ENCODE measurements around the gene IL17RA.

DNA sequence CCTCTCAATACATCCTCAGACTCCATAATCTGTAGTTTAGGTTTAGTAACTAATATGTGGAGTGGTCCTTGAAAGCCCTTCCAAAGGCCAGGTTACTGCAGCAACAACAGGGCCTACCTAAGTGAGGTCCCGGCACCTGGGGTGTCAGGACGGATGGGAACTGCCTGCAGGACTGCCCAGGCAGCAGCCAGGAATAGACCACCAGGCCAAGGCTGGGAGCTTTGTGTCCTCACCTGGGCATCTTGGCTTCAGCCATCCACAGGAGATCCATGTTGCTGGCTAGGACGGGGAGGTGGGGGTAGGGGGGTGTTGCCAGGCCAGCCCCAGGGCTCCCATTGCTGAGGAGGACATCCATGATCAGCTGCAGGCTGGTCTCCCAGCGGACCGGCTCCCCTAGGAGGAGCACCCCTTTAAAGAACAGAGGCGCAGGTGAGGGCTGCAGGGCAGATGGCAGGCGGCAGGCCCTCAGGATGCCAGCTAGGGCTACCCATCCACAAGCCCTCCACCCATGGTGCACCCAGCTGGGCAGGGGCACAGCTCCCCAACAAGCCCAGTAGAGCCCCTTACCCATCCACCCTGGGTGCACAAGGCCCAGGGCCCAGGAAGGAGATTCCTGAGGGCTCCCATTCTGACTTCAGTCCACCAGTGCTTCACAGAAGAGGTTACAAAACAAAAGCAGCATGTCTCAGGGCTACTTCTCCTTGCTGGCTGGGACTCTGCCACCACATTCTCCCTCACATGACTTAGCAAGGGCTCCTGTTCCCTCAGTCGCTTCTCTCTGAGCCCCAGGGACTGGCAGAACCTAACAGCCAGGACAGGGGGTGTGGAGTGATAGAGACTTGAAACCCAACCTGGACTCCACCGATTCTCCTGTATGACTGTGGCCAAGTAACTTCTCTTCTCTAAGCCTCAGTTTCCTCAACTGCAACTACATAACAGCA, 56.3 kb downstream of the IL17RA start:
- TF ChIP-seq EP300 (IDR thresholded peaks at IDR 0.05): no peak
- TF ChIP-seq, protein P1, sequence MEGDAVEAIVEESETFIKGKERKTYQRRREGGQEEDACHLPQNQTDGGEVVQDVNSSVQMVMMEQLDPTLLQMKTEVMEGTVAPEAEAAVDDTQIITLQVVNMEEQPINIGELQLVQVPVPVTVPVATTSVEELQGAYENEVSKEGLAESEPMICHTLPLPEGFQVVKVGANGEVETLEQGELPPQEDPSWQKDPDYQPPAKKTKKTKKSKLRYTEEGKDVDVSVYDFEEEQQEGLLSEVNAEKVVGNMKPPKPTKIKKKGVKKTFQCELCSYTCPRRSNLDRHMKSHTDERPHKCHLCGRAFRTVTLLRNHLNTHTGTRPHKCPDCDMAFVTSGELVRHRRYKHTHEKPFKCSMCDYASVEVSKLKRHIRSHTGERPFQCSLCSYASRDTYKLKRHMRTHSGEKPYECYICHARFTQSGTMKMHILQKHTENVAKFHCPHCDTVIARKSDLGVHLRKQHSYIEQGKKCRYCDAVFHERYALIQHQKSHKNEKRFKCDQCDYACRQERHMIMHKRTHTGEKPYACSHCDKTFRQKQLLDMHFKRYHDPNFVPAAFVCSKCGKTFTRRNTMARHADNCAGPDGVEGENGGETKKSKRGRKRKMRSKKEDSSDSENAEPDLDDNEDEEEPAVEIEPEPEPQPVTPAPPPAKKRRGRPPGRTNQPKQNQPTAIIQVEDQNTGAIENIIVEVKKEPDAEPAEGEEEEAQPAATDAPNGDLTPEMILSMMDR (IDR thresholded peaks at IDR 0.05): no peak
